ENCODE results near the gene HAPLN1.

The HAPLN1 gene

GRCh38 chr5:83724001-83724400 is 3.3 kb upstream of the HAPLN1 start:
- Histone ChIP-seq H2AFZ (ENCODE audit: low read length) (no peak overlapping the region), H3K27ac (ENCODE audit: low read length) (no peak overlapping the region)

GRCh38 chr5:83723031-83723430 is 2.4 kb upstream of the HAPLN1 start:
- no peak for DNase-seq
- peaks cover 7% of the 10 kb centered on the region; the same call in 1 of the 2 replicates for H3K4me1 ChIP-seq (ENCODE audit: low read length)
- no peak overlapping the region for H3K9ac ChIP-seq (ENCODE audit: low read length)
- H4K20me1 ChIP-seq (ENCODE audit: insufficient read depth, low read length): no peaks in the 10 kb centered on the region
- H3F3A ChIP-seq (ENCODE audit: insufficient read depth, low read length): no peaks in the 10 kb centered on the region
- no peak overlapping the region for H3K27ac ChIP-seq (ENCODE audit: low read length)
- H2AFZ ChIP-seq (ENCODE audit: low read length): peak overlapping the region; percentile 74; the same call in 1 of the 2 replicates
- H3K9me3 ChIP-seq (replicated peaks; ENCODE audit: insufficient read depth, low read length): no peaks in the 10 kb centered on the region
- H3K9me2 ChIP-seq (replicated peaks; ENCODE audit: insufficient read depth, low read length): no peaks in the 10 kb centered on the region
- H3K36me3 ChIP-seq (replicated peaks; ENCODE audit: insufficient read depth, low read length): no peaks in the 10 kb centered on the region
- H3K27me3 ChIP-seq (replicated peaks; ENCODE audit: insufficient read depth, low read length): no peaks in the 10 kb centered on the region
- no peaks in the 10 kb centered on the region for H3K79me2 ChIP-seq (ENCODE audit: low read length)
- no peak for TF ChIP-seq EZH2 (optimal IDR thresholded peaks at IDR 0.05; ENCODE audit: low read depth, low read length)
- no peak for TF ChIP-seq EZH2phosphoT487 (IDR thresholded peaks at IDR 0.05; ENCODE audit: low read length)
- TF ChIP-seq, protein P1, sequence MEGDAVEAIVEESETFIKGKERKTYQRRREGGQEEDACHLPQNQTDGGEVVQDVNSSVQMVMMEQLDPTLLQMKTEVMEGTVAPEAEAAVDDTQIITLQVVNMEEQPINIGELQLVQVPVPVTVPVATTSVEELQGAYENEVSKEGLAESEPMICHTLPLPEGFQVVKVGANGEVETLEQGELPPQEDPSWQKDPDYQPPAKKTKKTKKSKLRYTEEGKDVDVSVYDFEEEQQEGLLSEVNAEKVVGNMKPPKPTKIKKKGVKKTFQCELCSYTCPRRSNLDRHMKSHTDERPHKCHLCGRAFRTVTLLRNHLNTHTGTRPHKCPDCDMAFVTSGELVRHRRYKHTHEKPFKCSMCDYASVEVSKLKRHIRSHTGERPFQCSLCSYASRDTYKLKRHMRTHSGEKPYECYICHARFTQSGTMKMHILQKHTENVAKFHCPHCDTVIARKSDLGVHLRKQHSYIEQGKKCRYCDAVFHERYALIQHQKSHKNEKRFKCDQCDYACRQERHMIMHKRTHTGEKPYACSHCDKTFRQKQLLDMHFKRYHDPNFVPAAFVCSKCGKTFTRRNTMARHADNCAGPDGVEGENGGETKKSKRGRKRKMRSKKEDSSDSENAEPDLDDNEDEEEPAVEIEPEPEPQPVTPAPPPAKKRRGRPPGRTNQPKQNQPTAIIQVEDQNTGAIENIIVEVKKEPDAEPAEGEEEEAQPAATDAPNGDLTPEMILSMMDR (IDR thresholded peaks at IDR 0.05; ENCODE audit: low read length): no peak
- H3K4me2 ChIP-seq (ENCODE audit: low read depth, low read length): no peak overlapping the region
- H3K4me3 ChIP-seq (ENCODE audit: low read length): no peak overlapping the region

More at GRCh38 chr5:83724001-83724400, 3.3 kb upstream of the HAPLN1 start:
- Histone ChIP-seq H3K27me3 (replicated peaks; ENCODE audit: insufficient read depth, low read length) (no peaks in the 10 kb centered on the region), H3K9ac (ENCODE audit: low read length) (no peak overlapping the region), H3K9me2 (replicated peaks; ENCODE audit: insufficient read depth, low read length) (no peaks in the 10 kb centered on the region), H3K79me2 (ENCODE audit: low read length) (no peaks in the 10 kb centered on the region), H3K4me3 (ENCODE audit: low read length) (no peak overlapping the region), H3F3A (ENCODE audit: insufficient read depth, low read length) (no peaks in the 10 kb centered on the region), H4K20me1 (ENCODE audit: insufficient read depth, low read length) (no peaks in the 10 kb centered on the region), H3K36me3 (replicated peaks; ENCODE audit: insufficient read depth, low read length) (no peaks in the 10 kb centered on the region), H3K4me2 (ENCODE audit: low read depth, low read length) (no peak overlapping the region), H3K4me1 (ENCODE audit: low read length) (peaks cover 7% of the 10 kb centered on the region; the same call in 1 of the 2 replicates), H3K9me3 (replicated peaks; ENCODE audit: insufficient read depth, low read length) (no peaks in the 10 kb centered on the region)
- DNase-seq: peak; percentile 21
- TF ChIP-seq EZH2 (optimal IDR thresholded peaks at IDR 0.05; ENCODE audit: low read depth, low read length) (no peak), EZH2phosphoT487 (IDR thresholded peaks at IDR 0.05; ENCODE audit: low read length) (no peak)
- TF ChIP-seq, protein P1 (IDR thresholded peaks at IDR 0.05; ENCODE audit: low read length): no peak

DNA sequence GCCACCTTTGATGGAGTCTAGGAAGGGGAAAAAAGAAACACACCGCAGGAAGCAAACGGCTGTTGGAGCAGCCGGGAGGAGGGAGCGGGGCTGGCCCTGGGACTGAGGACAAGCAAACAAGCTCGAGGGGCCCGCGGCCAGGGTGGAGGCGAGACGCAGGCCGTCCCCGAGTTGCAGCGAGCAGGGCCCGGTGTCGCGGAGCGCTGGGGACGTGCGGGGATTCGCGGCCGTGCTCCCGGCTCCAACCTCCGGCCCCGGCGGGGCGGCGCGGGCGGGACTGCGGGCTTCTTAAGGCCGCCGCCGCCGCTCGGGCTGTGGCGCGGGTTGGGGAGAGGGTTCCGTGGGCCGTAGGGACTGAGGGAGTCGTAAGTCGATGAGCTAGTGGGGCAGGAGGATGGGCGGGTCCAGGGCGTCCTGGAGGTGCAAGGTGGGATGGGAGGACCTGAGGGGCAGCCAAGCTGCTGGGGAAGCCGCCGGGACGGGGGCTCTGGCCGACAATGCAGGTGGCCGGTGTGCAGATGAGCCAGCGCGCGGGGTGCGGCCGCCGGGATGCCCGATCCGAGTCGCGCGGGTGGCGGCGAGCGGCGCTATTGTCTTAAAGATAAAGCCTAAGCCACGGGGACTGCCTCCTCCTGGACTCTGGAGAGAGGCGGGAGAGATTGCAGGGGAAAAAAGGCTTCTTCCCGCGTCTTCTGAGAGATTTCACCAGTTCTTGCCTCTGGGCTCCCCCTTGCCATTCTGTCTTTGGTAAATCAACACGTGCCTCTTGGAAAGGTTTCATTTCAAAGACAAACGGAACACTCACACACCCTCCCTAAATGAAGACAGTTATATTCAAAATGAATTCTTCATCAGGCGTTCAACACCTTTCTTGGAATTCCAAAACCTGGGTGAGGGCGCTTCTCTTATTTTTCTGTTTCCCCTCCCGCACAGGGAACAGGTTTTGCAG is 1.6 kb upstream of the HAPLN1 start:
- peak overlapping the region; percentile 36; the same call in 1 of the 2 replicates for H3K9ac ChIP-seq (ENCODE audit: low read length)
- H2AFZ ChIP-seq (ENCODE audit: low read length): peak overlapping the region; percentile 74
- H3K27me3 ChIP-seq (replicated peaks; ENCODE audit: insufficient read depth, low read length): no peaks in the 10 kb centered on the region
- H3K36me3 ChIP-seq (replicated peaks; ENCODE audit: insufficient read depth, low read length): no peaks in the 10 kb centered on the region
- H3K4me2 ChIP-seq (ENCODE audit: low read depth, low read length): peak overlapping the region; percentile 72
- H3K79me2 ChIP-seq (ENCODE audit: low read length): no peaks in the 10 kb centered on the region
- no peak overlapping the region for H3K27ac ChIP-seq (ENCODE audit: low read length)
- no peak for TF ChIP-seq EZH2 (optimal IDR thresholded peaks at IDR 0.05; ENCODE audit: low read depth, low read length)
- TF ChIP-seq, protein P1 (IDR thresholded peaks at IDR 0.05; ENCODE audit: low read length): peak; percentile 62
- TF ChIP-seq EZH2phosphoT487 (IDR thresholded peaks at IDR 0.05; ENCODE audit: low read length): no peak
- no peaks in the 10 kb centered on the region for H4K20me1 ChIP-seq (ENCODE audit: insufficient read depth, low read length)
- H3F3A ChIP-seq (ENCODE audit: insufficient read depth, low read length): no peaks in the 10 kb centered on the region
- no peaks in the 10 kb centered on the region for H3K9me2 ChIP-seq (replicated peaks; ENCODE audit: insufficient read depth, low read length)
- no peaks in the 10 kb centered on the region for H3K9me3 ChIP-seq (replicated peaks; ENCODE audit: insufficient read depth, low read length)
- peak; percentile 72 for DNase-seq
- H3K4me3 ChIP-seq (ENCODE audit: low read length): peak overlapping the region; percentile 64
- H3K4me1 ChIP-seq (ENCODE audit: low read length): peaks cover 7% of the 10 kb centered on the region; the same call in 1 of the 2 replicates
